Measurements from ENCODE around the gene CADM1. TPM values are rescaled to one million over a fixed set of nuclear protein-coding genes. Genes with fewer than 3 reads are reported as not detected.

Gene CADM1
- total RNA-seq, 2 experiments from 2014 or later: 59.7 to 89.7 TPM

GRCh38 chr11:115501893-115502589 lies 2.2 kb downstream of the CADM1 start:
- peak; percentile 55 for DNase-seq (ENCODE audit: low spot score)
- intact Hi-C loops (cut with micrococcal nuclease; ENCODE audit: unreplicated experiment): loop anchor here (2.0 to 10.0 kb wide), 5 partner anchors 79 to 433 kb away; no protein-coding TSS in a partner anchor
- Histone ChIP-seq H3K9me3 (ENCODE audit: low read length) (no peaks in the 10 kb centered on the region), H3K4me2 (ENCODE audit: low read length) (peak overlapping the region; percentile 91), H3K4me3 (ENCODE audit: low read depth, low read length, poor library complexity, severe bottlenecking) (peak overlapping the region; percentile 77), H3K27ac (ENCODE audit: low read depth, low read length, poor library complexity, severe bottlenecking) (peak overlapping the region; percentile 58), H3K36me3 (ENCODE audit: insufficient read depth, low read length) (no peaks in the 10 kb centered on the region), H3K79me2 (ENCODE audit: insufficient read depth, low read depth, low read length) (peaks cover 53% of the 10 kb centered on the region), H3K4me1 (ENCODE audit: insufficient read depth, low read length, poor library complexity, severe bottlenecking) (peaks cover 52% of the 10 kb centered on the region), H2AFZ (ENCODE audit: low read length) (peak overlapping the region; percentile 69; the same call in 1 of the 2 replicates), H4K20me1 (ENCODE audit: insufficient read depth, low read length) (peaks cover 25% of the 10 kb centered on the region; the same call in 1 of the 2 replicates), H3K9me2 (ENCODE audit: insufficient read depth, low read length) (no peaks in the 10 kb centered on the region)
- no TSS peak for BruUV-seq (replicated peaks)
- ChIA-PET POLR2A (interaction anchor here (0.6 to 3.0 kb wide), 14 partner anchors 9 to 372 kb away, joined by 3 to 12 read pairs (median 6); no protein-coding TSS in a partner anchor), CTCF (ENCODE audit: unreplicated experiment) (interaction anchor here (0.6 to 2.2 kb wide), 4 partner anchors 30 to 426 kb away, joined by 3 to 8 read pairs (median 3); no protein-coding TSS in a partner anchor)
- TF ChIP-seq EZH2phosphoT487 (IDR thresholded peaks at IDR 0.05; ENCODE audit: borderline replicate concordance, low read depth, low read length): no peak
- TF ChIP-seq CTCF (conservative IDR thresholded peaks at IDR 0.05; ENCODE audit: low read length): no peak

GRCh38 chr11:115501502-115501892 lies 2.7 kb downstream of the CADM1 start:
- Histone ChIP-seq H3K79me2 (ENCODE audit: insufficient read depth, low read depth, low read length) (peaks cover 58% of the 10 kb centered on the region), H3K4me2 (ENCODE audit: low read length) (peak overlapping the region; percentile 91), H3K4me1 (ENCODE audit: insufficient read depth, low read length, poor library complexity, severe bottlenecking) (peaks cover 58% of the 10 kb centered on the region), H3K9me2 (ENCODE audit: insufficient read depth, low read length) (no peaks in the 10 kb centered on the region), H3K4me3 (ENCODE audit: low read depth, low read length, poor library complexity, severe bottlenecking) (peak overlapping the region; percentile 77), H2AFZ (ENCODE audit: low read length) (peak overlapping the region; percentile 69; the same call in 1 of the 2 replicates), H3K27ac (ENCODE audit: low read depth, low read length, poor library complexity, severe bottlenecking) (peak overlapping the region; percentile 58), H3K36me3 (ENCODE audit: insufficient read depth, low read length) (no peaks in the 10 kb centered on the region; the same call in 1 of the 2 replicates), H3K9me3 (ENCODE audit: low read length) (no peaks in the 10 kb centered on the region), H4K20me1 (ENCODE audit: insufficient read depth, low read length) (peaks cover 25% of the 10 kb centered on the region; the same call in 1 of the 2 replicates)
- intact Hi-C loops (cut with micrococcal nuclease; ENCODE audit: unreplicated experiment): loop anchor here (5.0 to 10.0 kb wide), 4 partner anchors 109 to 433 kb away; no protein-coding TSS in a partner anchor
- DNase-seq (ENCODE audit: low spot score): no peak
- no TSS peak for BruUV-seq (replicated peaks)
- ChIA-PET CTCF (ENCODE audit: unreplicated experiment) (interaction anchor here (0.6 to 2.2 kb wide), 4 partner anchors 29 to 426 kb away, joined by 3 to 8 read pairs (median 3); no protein-coding TSS in a partner anchor), POLR2A (interaction anchor here (0.6 to 3.0 kb wide), 16 partner anchors 13 to 372 kb away, joined by 3 to 12 read pairs (median 5); no protein-coding TSS in a partner anchor)
- TF ChIP-seq CTCF (conservative IDR thresholded peaks at IDR 0.05; ENCODE audit: low read length) (no peak), EZH2phosphoT487 (IDR thresholded peaks at IDR 0.05; ENCODE audit: borderline replicate concordance, low read depth, low read length) (no peak)
